Activated CD4-positive, alpha-beta T cell treated with anti-CD3 and anti-CD28 coated beads for 36 hours (primary cell): ENCODE measurements around the gene WDR82. TPM values are rescaled to one million over a fixed set of nuclear protein-coding genes. Genes with fewer than 3 reads are reported as not detected.

Experiments used
- ATAC-seq: fragments of 200-7000 bp; cut with Tn5 transposase; one replicate; pipeline ENCODE4 v1.10.0; 2021; ENCODE audit warnings: mild to moderate bottlenecking, moderate library complexity
- CTCF ChIA-PET: fragments of 350-600 bp; sonication (Branson Sonifier 250); formaldehyde crosslinking; loops from one replicate; lab custom pipeline; 2021; ENCODE audit warnings: antibody characterized with exemption; lab: Charles Lee
- POLR2A ChIA-PET: fragments of 350-600 bp; sonication (Branson Sonifier 250); formaldehyde crosslinking; loops from one replicate; lab custom pipeline; 2021; ENCODE audit warnings: antibody characterized with exemption, inconsistent platforms; lab: Charles Lee
- DNase-seq: peaks from one replicate; pipeline ENCODE4 v3.0.0-alpha.2; 2020
- H3K27ac Mint-ChIP-seq: one replicate; pipeline ENCODE4 v1.8.0; 2021; ENCODE audit warnings: mixed read lengths
- H3K27me3 Mint-ChIP-seq: one replicate; pipeline ENCODE4 v1.8.0; 2021; ENCODE audit warnings: mixed read lengths
- H3K36me3 Mint-ChIP-seq: one replicate; pipeline ENCODE4 v1.8.0; 2021; ENCODE audit warnings: low read depth, mixed read lengths
- H3K4me1 Mint-ChIP-seq: one replicate; pipeline ENCODE4 v1.8.0; 2021; ENCODE audit warnings: mixed read lengths
- H3K4me3 Mint-ChIP-seq: one replicate; pipeline ENCODE4 v1.8.0; 2021; ENCODE audit warnings: mild to moderate bottlenecking, moderate library complexity, mixed read lengths
- H3K9me3 Mint-ChIP-seq: one replicate; pipeline ENCODE4 v1.8.0; 2021; ENCODE audit warnings: low read depth, mixed read lengths
- intact Hi-C, 2 experiments: fragments of 100-400 bp; cut with DNase I in 1 of 2; cut with micrococcal nuclease in 1 of 2; formaldehyde crosslinking; loops; one replicate each; pipeline versions ENCODE4 v1.14.2 to v1.15.1; 2022 to 2024; cut with DNase I, micrococcal nuclease
- total RNA-seq, 2 experiments: library from RNA; stranded (reverse); gene quantifications; one replicate each; pipeline ENCODE4 v1.2.3, GENCODE V29; 2021

Gene WDR82
- total RNA-seq, 2 experiments from 2014 or later = 95.2 to 113 TPM

DNA sequence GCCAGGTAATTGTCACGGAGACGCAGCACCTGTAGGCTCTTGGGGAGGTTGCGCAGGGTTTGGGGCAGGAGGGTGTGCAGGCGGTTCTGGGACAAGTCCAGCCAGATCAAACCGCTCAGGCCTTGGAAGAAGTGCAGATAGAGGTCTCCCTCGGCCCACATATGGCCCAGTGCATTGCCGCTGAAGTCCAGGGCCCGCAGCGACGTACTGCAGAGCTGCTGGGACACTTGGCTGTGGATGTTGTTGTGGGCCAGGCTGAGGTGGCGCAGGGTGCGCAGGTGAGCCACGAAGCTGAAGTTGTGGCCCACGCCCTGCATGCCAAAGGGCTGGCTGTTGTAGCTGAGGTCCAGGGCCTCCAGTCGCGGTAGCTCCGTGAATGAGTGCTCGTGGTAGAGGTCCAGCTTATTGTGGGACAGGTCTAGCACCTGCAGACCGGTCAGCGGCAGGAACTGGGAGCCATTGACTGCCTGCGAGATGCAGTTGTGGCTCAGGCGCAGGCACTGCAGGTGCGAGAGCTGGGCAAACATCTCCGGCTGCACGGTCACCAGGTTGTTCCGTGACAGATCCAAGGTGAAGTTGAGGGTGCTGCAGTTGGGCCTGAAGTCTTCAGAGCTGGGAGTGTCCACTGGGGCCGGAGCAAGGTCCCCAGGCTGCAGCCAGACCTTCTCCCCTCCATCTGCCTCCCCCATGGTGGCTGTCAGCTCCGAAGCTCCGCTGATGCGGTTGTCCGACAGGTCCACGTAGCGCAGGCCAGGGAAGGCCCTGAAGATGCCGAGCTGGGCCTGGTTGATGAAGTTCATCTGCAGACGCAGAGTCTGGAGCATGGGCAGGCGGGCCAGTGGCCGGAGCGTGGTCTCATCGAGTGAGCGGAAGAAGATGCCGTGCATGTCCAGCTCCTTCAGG lies 55.9 kb downstream of the WDR82 start:
- Mint-ChIP-seq H3K27ac (peak overlapping the region; percentile 77), H3K9me3 (no peaks in the 10 kb centered on the region), H3K4me1 (peaks cover 82% of the 10 kb centered on the region), H3K36me3 (no peaks in the 10 kb centered on the region), H3K4me3 (peak overlapping the region; percentile 64), H3K27me3 (no peaks in the 10 kb centered on the region)
- intact Hi-C loops = loop anchor here (2.0 to 10.0 kb wide), 4 partner anchors 16 to 225 kb away; partner anchors contain the start of genes SEMA3G (in 2 of the 2), RPL29 (in 1 of the 2) and TWF2 (in 1 of the 2)
- POLR2A ChIA-PET = interaction anchor here (0.5 to 1.5 kb wide), 5 partner anchors 24 to 169 kb away, joined by 3 to 5 read pairs (median 3); partner anchors contain the start of gene GLYCTK
- CTCF ChIA-PET = interaction anchor here (0.5 to 11.1 kb wide), 18 partner anchors 9 to 911 kb away, joined by 3 to 191 read pairs (median 4); partner anchors contain the start of gene WDR82
- DNase-seq (peak; percentile 6), ATAC-seq (no peak)

DNA sequence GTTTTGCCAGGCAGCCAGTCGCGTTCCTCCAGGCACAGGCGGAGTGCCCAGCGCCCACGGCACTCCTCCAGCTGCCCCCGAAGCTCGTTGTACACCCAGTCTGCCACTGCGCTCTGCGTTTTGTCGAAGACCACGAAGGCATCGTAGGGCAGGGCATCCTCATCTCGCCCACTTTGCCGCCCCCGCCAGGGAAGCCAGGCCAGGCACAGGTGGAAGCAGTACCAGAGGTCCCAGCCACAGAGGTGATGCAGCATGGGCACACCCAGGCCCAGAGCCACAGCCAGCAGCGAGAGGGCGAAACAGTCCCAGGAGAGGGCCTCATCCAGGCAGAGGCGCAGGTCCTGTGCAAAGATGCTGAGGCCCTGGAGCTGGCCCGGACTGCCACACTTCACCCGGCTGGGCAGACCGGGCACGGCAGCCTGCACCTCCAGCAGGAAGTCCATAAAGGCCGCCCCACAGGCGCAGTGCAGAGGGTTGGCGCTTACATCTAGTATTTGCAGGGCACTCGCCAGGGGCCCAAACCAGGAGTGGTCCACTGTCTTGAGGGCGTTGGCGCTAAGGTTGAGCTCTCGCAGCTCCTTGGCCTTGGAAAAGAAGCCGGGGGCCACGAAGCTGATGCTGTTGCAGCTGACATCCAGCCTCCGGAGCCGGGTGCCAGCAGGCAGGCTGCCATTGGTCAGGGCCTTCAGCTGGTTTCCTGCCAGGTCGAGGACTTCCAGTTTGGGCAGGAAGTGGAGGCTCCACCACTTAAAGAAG lies 56.7 kb downstream of the WDR82 start:
- ATAC-seq = peak; percentile 32
- intact Hi-C loops = loop anchor here (2.0 to 10.0 kb wide), 4 partner anchors 17 to 226 kb away; partner anchors contain the start of genes SEMA3G (in 2 of the 2), RPL29 (in 1 of the 2) and TWF2 (in 1 of the 2)
- peak overlapping the region; percentile 77 for H3K27ac Mint-ChIP-seq
- H3K27me3 Mint-ChIP-seq = no peaks in the 10 kb centered on the region
- H3K4me3 Mint-ChIP-seq = peak overlapping the region; percentile 64
- H3K4me1 Mint-ChIP-seq = peaks cover 88% of the 10 kb centered on the region
- ChIA-PET CTCF (interaction anchor here (0.6 to 11.1 kb wide), 20 partner anchors 10 to 227 kb away, joined by 3 to 191 read pairs (median 6); partner anchors contain the start of gene WDR82), POLR2A (interaction anchor here (0.7 to 1.5 kb wide), 4 partner anchors 25 to 168 kb away, joined by 3 to 5 read pairs (median 4); no protein-coding TSS in a partner anchor)
- peaks cover 3% of the 10 kb centered on the region for H3K36me3 Mint-ChIP-seq
- H3K9me3 Mint-ChIP-seq = no peaks in the 10 kb centered on the region
- peak; percentile 75 for DNase-seq

- ATAC-seq = no peak
- peak overlapping the region; percentile 77 for H3K27ac Mint-ChIP-seq
- no peaks in the 10 kb centered on the region for H3K9me3 Mint-ChIP-seq
- H3K4me3 Mint-ChIP-seq = peak overlapping the region; percentile 64
- ChIA-PET CTCF (interaction anchor here (0.6 to 11.1 kb wide), 28 partner anchors 8 to 227 kb away, joined by 3 to 191 read pairs (median 5); partner anchors contain the start of genes DNAH1, GLYCTK, POC1A and PPM1M), POLR2A (interaction anchor here (1.0 to 1.3 kb wide), 3 partner anchors 25 to 58 kb away, joined by 3 to 4 read pairs (median 4); no protein-coding TSS in a partner anchor)
- H3K36me3 Mint-ChIP-seq = peaks cover 7% of the 10 kb centered on the region
- intact Hi-C loops = loop anchor here (5.0 to 10.0 kb wide), 3 partner anchors 224 to 226 kb away; partner anchors contain the start of genes SEMA3G (in 2 of the 2) and RPL29 (in 1 of the 2)
- H3K4me1 Mint-ChIP-seq = peaks cover 88% of the 10 kb centered on the region
- peak; percentile 6 for DNase-seq
- no peaks in the 10 kb centered on the region for H3K27me3 Mint-ChIP-seq
These were observed 57.3 kb downstream of the WDR82 start for GRCh38 chr3:52221141-52221562.

DNA sequence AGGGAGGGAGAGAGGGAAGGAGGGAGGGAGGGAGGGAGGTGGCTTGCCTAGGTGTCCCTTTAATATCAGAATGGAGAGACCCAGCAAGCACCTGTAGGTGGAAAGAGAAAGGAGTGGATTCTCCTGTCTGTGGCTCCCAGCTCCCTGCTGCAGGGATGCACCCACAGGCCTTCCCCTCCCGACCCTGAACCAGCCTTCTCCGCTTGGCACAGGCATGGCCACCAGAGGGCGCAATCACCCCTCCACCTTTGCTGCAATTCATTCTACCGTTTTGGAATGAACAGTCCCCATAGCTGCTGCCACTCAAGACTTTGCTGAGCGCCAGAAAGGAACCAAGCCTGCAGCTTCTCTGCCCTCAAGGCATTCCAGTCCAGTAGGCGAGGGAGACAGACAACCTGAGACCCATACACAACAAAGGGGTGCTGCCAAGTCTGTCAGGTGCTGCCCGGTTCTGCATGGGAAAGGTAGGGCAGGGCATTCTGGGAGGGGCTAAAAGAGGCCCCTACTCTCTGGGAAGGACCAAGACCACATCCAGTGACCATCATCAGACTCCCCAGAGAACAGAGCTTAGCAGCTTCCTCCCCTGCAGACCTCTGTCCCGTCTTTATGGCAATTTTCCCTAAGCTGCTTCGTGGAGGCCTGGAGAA lies 57.9 kb downstream of the WDR82 start:
- CTCF ChIA-PET = interaction anchor here (0.6 to 11.1 kb wide), 34 partner anchors 9 to 960 kb away, joined by 3 to 191 read pairs (median 4); partner anchors contain the start of genes DNAH1, GLYCTK, POC1A and PPM1M
- Mint-ChIP-seq H3K4me1 (peaks cover 83% of the 10 kb centered on the region), H3K9me3 (no peaks in the 10 kb centered on the region), H3K27me3 (no peaks in the 10 kb centered on the region), H3K36me3 (peaks cover 9% of the 10 kb centered on the region), H3K27ac (peak overlapping the region; percentile 29), H3K4me3 (no peak overlapping the region)
- intact Hi-C loops = loop anchor here (1.0 to 10.0 kb wide), 7 partner anchors 58 to 227 kb away; partner anchors contain the start of genes SEMA3G (in 2 of the 2), GLYCTK (in 1 of the 2), RPL29 (in 1 of the 2) and WDR82 (in 1 of the 2)
- POLR2A ChIA-PET = interaction anchor here (1.0 to 1.2 kb wide), 2 partner anchors 32 to 59 kb away, joined by 3 to 4 read pairs; no protein-coding TSS in a partner anchor
- DNase-seq = peak; percentile 95
- peak; percentile 78 for ATAC-seq

DNA sequence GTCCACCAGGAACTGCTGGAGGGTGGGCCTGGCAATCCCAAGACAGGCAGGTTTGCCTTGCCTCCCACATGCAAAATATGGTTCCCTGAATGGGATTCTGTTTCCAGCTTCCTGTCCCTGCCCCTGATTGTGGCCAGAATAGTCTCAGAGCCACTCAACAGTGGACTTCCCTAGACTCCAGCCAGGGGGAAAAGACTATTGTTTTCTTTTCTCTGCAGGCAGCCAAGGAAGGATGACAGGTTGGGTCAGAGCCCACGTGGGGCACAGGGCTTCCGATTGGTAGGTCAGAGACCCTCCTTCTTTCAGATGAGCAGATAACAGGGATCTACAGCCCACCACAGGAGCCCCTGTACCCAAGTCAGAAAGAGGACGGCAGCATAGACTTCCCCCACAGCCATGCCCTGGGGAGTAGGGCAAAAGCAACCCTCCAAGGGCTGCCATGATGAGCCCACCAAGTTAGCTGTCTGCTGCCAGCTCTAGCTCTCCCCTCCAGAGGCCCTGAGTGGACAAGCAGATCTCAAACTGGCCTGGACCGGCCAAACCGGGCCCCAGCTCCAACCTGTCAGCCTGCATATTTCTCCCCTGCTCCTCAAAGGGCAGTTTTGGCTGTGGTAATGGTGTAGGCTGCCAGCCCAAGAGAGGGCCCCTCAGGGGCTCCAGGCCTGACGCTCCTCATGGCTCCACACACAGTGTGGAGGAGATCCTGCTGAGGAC lies 59.4 kb downstream of the WDR82 start:
- DNase-seq = peak; percentile 7
- no peaks in the 10 kb centered on the region for H3K9me3 Mint-ChIP-seq
- no peaks in the 10 kb centered on the region for H3K27me3 Mint-ChIP-seq
- peaks cover 20% of the 10 kb centered on the region for H3K36me3 Mint-ChIP-seq
- no peak for ATAC-seq
- H3K4me3 Mint-ChIP-seq = no peak overlapping the region
- ChIA-PET CTCF (interaction anchor here (0.5 to 11.1 kb wide), 16 partner anchors 13 to 959 kb away, joined by 3 to 191 read pairs (median 6); partner anchors contain the start of genes DUSP7, POC1A, TWF2 and WDR82), POLR2A (interaction anchor here (0.6 kb wide), 2 partner anchors 60 to 131 kb away, joined by 3 read pairs; no protein-coding TSS in a partner anchor)
- H3K4me1 Mint-ChIP-seq = peaks cover 71% of the 10 kb centered on the region
- intact Hi-C loops = no loop called here
- H3K27ac Mint-ChIP-seq = peak overlapping the region; percentile 72

DNA sequence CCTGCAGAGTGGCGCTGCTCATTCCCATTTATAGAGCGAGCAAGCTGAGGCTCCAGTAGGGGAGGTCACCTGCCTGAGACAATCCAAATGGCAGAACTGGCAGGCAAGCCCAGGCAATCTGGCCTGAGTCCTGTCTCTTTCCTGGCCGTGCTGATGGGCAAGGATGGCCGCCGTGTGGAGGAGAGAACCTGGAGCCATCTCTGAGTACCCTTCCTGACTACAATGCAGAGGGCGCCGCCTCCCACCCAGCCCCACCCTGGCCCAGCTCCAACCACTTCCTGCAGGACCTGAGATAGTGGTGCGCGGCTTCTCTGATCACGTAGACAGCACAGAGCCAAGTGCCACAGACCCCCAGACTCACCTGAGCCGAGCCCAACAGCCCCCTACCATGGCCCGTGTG lies 60.0 kb downstream of the WDR82 start:
- Mint-ChIP-seq H3K9me3 (no peaks in the 10 kb centered on the region), H3K27me3 (no peaks in the 10 kb centered on the region), H3K4me3 (no peak overlapping the region), H3K4me1 (peaks cover 65% of the 10 kb centered on the region), H3K27ac (peak overlapping the region; percentile 85), H3K36me3 (peaks cover 26% of the 10 kb centered on the region)
- DNase-seq = peak; percentile 65
- ChIA-PET CTCF (interaction anchor here (1.2 to 11.1 kb wide), 6 partner anchors 12 to 120 kb away, joined by 3 to 191 read pairs (median 42); partner anchors contain the start of gene TWF2), POLR2A (interaction anchor here (0.6 kb wide), 1 partner anchor 17 kb away, joined by 3 read pairs; no protein-coding TSS in a partner anchor)
- intact Hi-C loops = no loop called here
- no peak for ATAC-seq

DNA sequence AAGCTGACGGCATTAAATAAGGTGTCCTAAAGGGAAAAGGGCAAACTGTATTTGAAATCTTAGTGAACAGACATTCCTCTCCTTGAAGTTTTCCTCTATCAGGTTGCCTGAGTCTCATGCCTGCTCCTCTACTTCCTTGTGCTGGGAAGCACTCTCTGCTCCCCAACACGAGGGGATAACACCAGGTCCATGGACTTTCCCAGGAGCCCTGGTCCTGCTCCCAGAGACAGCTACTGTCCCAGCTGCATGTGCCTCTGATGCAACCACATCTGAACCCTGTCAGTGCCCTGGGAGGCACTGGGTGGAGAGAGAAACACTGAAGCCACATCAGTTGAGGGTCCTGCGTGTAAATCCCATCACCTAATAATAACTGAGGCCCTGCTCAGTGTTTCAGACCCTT lies 60.4 kb downstream of the WDR82 start:
- POLR2A ChIA-PET = interaction anchor here (0.6 kb wide), 1 partner anchor 16 kb away, joined by 3 read pairs; no protein-coding TSS in a partner anchor
- Mint-ChIP-seq H3K27me3 (no peaks in the 10 kb centered on the region), H3K27ac (peak overlapping the region; percentile 85), H3K9me3 (no peaks in the 10 kb centered on the region), H3K36me3 (peaks cover 28% of the 10 kb centered on the region), H3K4me1 (peaks cover 61% of the 10 kb centered on the region), H3K4me3 (no peak overlapping the region)
- ATAC-seq (no peak), DNase-seq (peak; percentile 12)
- CTCF ChIA-PET = interaction anchor here (1.2 to 11.1 kb wide), 8 partner anchors 12 to 137 kb away, joined by 3 to 191 read pairs (median 4); partner anchors contain the start of gene TWF2
- intact Hi-C loops = no loop called here

GRCh38 chr3:52217409-52217805 lies 61.0 kb downstream of the WDR82 start:
- ATAC-seq (peak; percentile 15), DNase-seq (no peak)
- Mint-ChIP-seq H3K36me3 (peaks cover 34% of the 10 kb centered on the region), H3K27me3 (no peaks in the 10 kb centered on the region), H3K27ac (peak overlapping the region; percentile 85), H3K4me1 (peaks cover 54% of the 10 kb centered on the region), H3K4me3 (peak overlapping the region; percentile 21), H3K9me3 (no peaks in the 10 kb centered on the region)
- CTCF ChIA-PET = interaction anchor here (0.8 to 11.1 kb wide), 13 partner anchors 8 to 195 kb away, joined by 3 to 191 read pairs (median 4); partner anchors contain the start of gene TLR9
- POLR2A ChIA-PET = no interaction called here
- intact Hi-C loops = no loop called here
